Vagina (tissue), 2 donors: Measurements from ENCODE around the gene F2RL3. TPM values are rescaled to one million over a fixed set of nuclear protein-coding genes. Genes with fewer than 3 reads are reported as not detected.

Source experiments
- DNase-seq, 2 donors: peaks; one replicate each; pipeline ENCODE4 v3.0.0-alpha.2; 2017; ENCODE audit errors: extremely low spot score in 2 of 2
- H3K27ac ChIP-seq: fragments of 200-600 bp; sonication (generic); one replicate; pipeline ENCODE4 v1.5.1; 2019
- H3K27me3 ChIP-seq: fragments of 200-600 bp; sonication (generic); one replicate; pipeline ENCODE4 v1.5.1; 2019
- H3K36me3 ChIP-seq, 2 donors: fragments of 200-600 bp; sonication (generic); one replicate each; pipeline ENCODE4 v1.5.1; 2017 to 2019
- H3K4me1 ChIP-seq: fragments of 200-600 bp; sonication (generic); one replicate; pipeline ENCODE4 v1.5.1; 2019
- H3K4me3 ChIP-seq, 2 donors: fragments of 200-600 bp; sonication (generic); 1 replicate in 1 of 2; 2 replicates in 1 of 2; pipeline ENCODE4 v1.5.1; 2016 to 2019
- H3K9me3 ChIP-seq: fragments of 200-600 bp; sonication (generic); one replicate; pipeline ENCODE4 v1.5.1; 2019
- CTCF ChIP-seq, 3 experiments: fragments of 450-650 bp in 2 of 3; fragments of 200-600 bp in 1 of 3; sonication (generic) in 1 of 3; IDR thresholded peaks; one replicate each; pipeline ENCODE4 v1.5.1; 2017 to 2019; ENCODE audit warnings: antibody characterized with exemption in 3 of 3, mild to moderate bottlenecking in 2 of 3, moderate library complexity in 2 of 3
- POLR2A ChIP-seq, 2 donors: fragments of 450-650 bp; IDR thresholded peaks; one replicate each; pipeline ENCODE4 v1.6.1; 2017; ENCODE audit warnings: antibody characterized with exemption in 2 of 2, mild to moderate bottlenecking in 2 of 2, moderate library complexity in 2 of 2
- POLR2AphosphoS5 ChIP-seq, 2 donors: sonication (generic); formaldehyde crosslinking; IDR thresholded peaks; one replicate each; pipeline ENCODE4 v1.9.0; 2017; ENCODE audit warnings: antibody characterized with exemption in 2 of 2, mild to moderate bottlenecking in 2 of 2, low read depth in 1 of 2; ENCODE audit not compliant: insufficient read depth in 1 of 2
- intact Hi-C: fragments of 100-400 bp; cut with DNase I; formaldehyde crosslinking; loops from one replicate; pipeline ENCODE4 v1.15.1; 2023
- total RNA-seq: library from RNA; depleted of rRNA; stranded (reverse); fragments of >200 nt; gene quantifications from one replicate; pipeline ENCODE4 v1.2.3, GENCODE V29; 2016

Gene F2RL3
- total RNA-seq, 1 donor from 2014 or later = 8.3 TPM

GRCh38 chr19:16891696-16892382 is 3.0 kb downstream of the F2RL3 start:
- Histone ChIP-seq H3K9me3 (no peaks in the 10 kb centered on the region), H3K4me3 (no peak overlapping the region), H3K27ac (no peak overlapping the region), H3K27me3 (no peaks in the 10 kb centered on the region), H3K4me1 (peaks cover 34% of the 10 kb centered on the region), H3K36me3 (no peaks in the 10 kb centered on the region)
- TF ChIP-seq CTCF (IDR thresholded peaks at IDR 0.05) = no peak
- no peak for TF ChIP-seq POLR2AphosphoS5 (IDR thresholded peaks at IDR 0.05; ENCODE audit: insufficient read depth in 1 of 2, low read depth in 1 of 2)
- no peak for TF ChIP-seq POLR2A (IDR thresholded peaks at IDR 0.05)
- intact Hi-C loops = no loop called here
- no peak for DNase-seq

DNA sequence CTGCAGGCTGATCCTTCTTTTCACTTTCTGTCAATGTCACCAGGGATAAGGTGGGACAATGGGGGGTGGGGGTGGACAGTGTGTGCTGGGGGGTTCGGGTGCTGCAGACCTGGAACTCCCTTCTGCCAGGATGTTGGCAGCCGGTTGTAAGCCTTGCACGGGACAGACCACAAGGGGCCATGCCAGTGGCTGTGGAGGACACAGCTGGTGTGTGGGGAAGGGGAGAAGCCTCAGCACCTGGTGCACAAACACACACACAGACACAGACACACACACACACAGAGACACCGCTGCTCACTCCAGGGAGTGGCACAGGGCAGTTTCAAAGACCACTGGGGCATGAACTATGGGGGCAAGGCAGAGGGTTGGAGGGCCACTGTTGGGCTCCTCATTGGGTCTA is 3.6 kb downstream of the F2RL3 start:
- H3K4me1 ChIP-seq = peaks cover 34% of the 10 kb centered on the region
- intact Hi-C loops = no loop called here
- no peak overlapping the region for H3K27ac ChIP-seq
- no peaks in the 10 kb centered on the region for H3K27me3 ChIP-seq
- TF ChIP-seq POLR2A (IDR thresholded peaks at IDR 0.05) (no peak), POLR2AphosphoS5 (IDR thresholded peaks at IDR 0.05; ENCODE audit: insufficient read depth in 1 of 2, low read depth in 1 of 2) (no peak), CTCF (IDR thresholded peaks at IDR 0.05) (no peak)
- H3K36me3 ChIP-seq = no peaks in the 10 kb centered on the region
- no peaks in the 10 kb centered on the region for H3K9me3 ChIP-seq
- H3K4me3 ChIP-seq = no peak overlapping the region
- no peak for DNase-seq

DNA sequence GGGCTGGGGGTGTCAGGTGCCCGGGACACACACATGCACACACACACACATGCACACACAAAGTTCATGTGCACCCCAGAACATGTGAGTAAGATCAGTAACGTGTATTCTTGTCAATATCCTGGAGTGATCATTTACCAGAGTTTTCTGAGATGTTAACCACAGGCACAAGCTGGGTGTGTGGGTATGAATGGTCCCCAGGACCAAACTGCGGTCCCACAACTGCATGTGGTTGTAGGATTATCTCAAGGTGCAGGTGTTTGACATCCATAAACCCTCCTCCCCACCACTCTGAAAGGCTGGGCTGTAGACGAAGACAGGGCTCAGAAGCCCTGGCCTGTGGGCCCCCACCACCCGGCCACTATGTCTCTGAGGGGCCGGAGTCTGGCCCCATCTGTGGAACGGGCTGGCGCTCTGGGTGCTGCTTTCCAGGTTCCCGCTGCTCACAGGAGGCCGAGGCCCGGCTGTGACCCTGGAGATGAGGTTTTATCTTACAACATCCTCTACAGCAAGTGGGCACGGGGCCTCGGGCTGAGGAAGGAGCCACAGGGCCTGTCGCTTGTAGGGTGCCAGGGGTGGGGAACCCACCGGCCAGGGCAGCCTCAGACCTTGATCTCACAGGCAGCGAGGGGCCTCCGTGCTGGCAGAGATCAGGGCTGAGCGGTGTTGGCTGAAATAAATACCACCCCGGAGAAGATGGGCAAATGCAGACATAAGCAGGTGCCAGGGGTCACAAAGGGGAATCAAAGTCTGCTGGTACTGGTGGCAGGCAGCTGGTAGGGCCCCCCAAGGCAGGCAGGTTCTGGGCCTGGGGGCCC is 4.3 kb downstream of the F2RL3 start:
- H3K9me3 ChIP-seq = no peaks in the 10 kb centered on the region
- H3K36me3 ChIP-seq = no peaks in the 10 kb centered on the region
- H3K4me1 ChIP-seq = peaks cover 28% of the 10 kb centered on the region
- no peak for TF ChIP-seq CTCF (IDR thresholded peaks at IDR 0.05)
- no peak for TF ChIP-seq POLR2A (IDR thresholded peaks at IDR 0.05)
- no peak for TF ChIP-seq POLR2AphosphoS5 (IDR thresholded peaks at IDR 0.05; ENCODE audit: insufficient read depth in 1 of 2, low read depth in 1 of 2)
- intact Hi-C loops = no loop called here
- peak overlapping the region; percentile 9 for H3K27ac ChIP-seq
- no peaks in the 10 kb centered on the region for H3K27me3 ChIP-seq
- H3K4me3 ChIP-seq = no peak overlapping the region
- no peak for DNase-seq

GRCh38 chr19:16893686-16893989 is 4.8 kb downstream of the F2RL3 start:
- intact Hi-C loops = no loop called here
- H3K36me3 ChIP-seq = no peaks in the 10 kb centered on the region
- no peaks in the 10 kb centered on the region for H3K9me3 ChIP-seq
- H3K27me3 ChIP-seq = no peaks in the 10 kb centered on the region
- no peak for DNase-seq
- TF ChIP-seq POLR2A (IDR thresholded peaks at IDR 0.05) = no peak
- TF ChIP-seq POLR2AphosphoS5 (IDR thresholded peaks at IDR 0.05; ENCODE audit: insufficient read depth in 1 of 2, low read depth in 1 of 2) = no peak
- TF ChIP-seq CTCF (IDR thresholded peaks at IDR 0.05) = no peak
- no peak overlapping the region for H3K4me3 ChIP-seq
- peaks cover 22% of the 10 kb centered on the region for H3K4me1 ChIP-seq
- H3K27ac ChIP-seq = peak overlapping the region; percentile 9

- peak overlapping the region; percentile 9 for H3K27ac ChIP-seq
- TF ChIP-seq POLR2A (IDR thresholded peaks at IDR 0.05) (no peak), POLR2AphosphoS5 (IDR thresholded peaks at IDR 0.05; ENCODE audit: insufficient read depth in 1 of 2, low read depth in 1 of 2) (no peak), CTCF (IDR thresholded peaks at IDR 0.05) (no peak)
- H3K36me3 ChIP-seq = no peaks in the 10 kb centered on the region
- H3K27me3 ChIP-seq = no peaks in the 10 kb centered on the region
- no peaks in the 10 kb centered on the region for H3K9me3 ChIP-seq
- no peak overlapping the region for H3K4me3 ChIP-seq
- H3K4me1 ChIP-seq = peaks cover 18% of the 10 kb centered on the region
- intact Hi-C loops = no loop called here
- DNase-seq = no peak
These were observed 5.3 kb downstream of the F2RL3 start for GRCh38 chr19:16894080-16894479.
